Measurements from ENCODE around the gene FCRLA.
"Not testable (repeated sequence)": the region's sequence is repeated elsewhere in the genome, so short reads cannot be mapped to it uniquely, and the experiment has no call there.

DNA sequence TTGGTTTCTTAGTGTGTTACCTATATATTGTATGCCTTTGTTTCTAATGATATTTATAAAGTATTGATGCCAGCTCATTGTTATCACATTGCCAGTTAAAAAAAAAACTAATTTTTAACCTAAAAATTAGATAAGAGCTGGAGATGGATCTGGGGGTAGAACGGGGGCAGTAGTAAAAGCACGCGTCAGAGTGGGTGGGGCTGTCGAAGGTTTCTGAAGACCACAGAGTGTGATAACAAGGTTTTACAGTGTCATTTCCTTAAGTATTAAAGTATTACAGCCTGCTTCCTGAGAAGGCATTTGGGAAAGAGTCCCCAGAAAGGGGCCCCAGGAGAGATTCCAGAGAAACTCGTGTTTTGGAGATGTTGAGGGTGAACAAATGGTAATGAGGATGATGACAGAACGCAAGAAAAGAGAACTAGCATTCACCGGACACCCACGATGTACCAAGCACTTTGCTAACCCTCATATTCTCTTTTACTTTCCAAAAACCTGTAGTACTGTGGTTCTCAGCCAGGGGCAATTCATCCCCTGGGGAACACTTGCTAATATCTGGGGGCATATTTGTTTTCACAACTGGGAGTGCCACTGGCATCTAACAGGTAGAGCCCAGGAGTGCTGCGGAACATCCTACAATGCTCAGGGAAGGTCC, 45.2 kb upstream of the FCRLA start:
- TF ChIP-seq POLR2A (IDR thresholded peaks at IDR 0.05; ENCODE audit: low read length); RFX5 (IDR thresholded peaks at IDR 0.05); EHMT2 (IDR thresholded peaks at IDR 0.05; ENCODE audit: low read depth); ZFP36 (IDR thresholded peaks at IDR 0.05; ENCODE audit: borderline replicate concordance, partially characterized antibody); FOSL2 (IDR thresholded peaks at IDR 0.05); FOSL2 (CRISPR knock-in tag; IDR thresholded peaks at IDR 0.05); SMC3 (IDR thresholded peaks at IDR 0.05); BHLHE40 (IDR thresholded peaks at IDR 0.05; ENCODE audit: low read depth, low read length): not testable (repeated sequence)
- TF ChIP-seq, protein P1, sequence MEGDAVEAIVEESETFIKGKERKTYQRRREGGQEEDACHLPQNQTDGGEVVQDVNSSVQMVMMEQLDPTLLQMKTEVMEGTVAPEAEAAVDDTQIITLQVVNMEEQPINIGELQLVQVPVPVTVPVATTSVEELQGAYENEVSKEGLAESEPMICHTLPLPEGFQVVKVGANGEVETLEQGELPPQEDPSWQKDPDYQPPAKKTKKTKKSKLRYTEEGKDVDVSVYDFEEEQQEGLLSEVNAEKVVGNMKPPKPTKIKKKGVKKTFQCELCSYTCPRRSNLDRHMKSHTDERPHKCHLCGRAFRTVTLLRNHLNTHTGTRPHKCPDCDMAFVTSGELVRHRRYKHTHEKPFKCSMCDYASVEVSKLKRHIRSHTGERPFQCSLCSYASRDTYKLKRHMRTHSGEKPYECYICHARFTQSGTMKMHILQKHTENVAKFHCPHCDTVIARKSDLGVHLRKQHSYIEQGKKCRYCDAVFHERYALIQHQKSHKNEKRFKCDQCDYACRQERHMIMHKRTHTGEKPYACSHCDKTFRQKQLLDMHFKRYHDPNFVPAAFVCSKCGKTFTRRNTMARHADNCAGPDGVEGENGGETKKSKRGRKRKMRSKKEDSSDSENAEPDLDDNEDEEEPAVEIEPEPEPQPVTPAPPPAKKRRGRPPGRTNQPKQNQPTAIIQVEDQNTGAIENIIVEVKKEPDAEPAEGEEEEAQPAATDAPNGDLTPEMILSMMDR (IDR thresholded peaks at IDR 0.05), result not testable (repeated sequence)
- TF ChIP-seq, protein P2, sequence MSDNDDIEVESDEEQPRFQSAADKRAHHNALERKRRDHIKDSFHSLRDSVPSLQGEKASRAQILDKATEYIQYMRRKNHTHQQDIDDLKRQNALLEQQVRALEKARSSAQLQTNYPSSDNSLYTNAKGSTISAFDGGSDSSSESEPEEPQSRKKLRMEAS (IDR thresholded peaks at IDR 0.05), result not testable (repeated sequence)
- TF ChIP-seq, protein P3, sequence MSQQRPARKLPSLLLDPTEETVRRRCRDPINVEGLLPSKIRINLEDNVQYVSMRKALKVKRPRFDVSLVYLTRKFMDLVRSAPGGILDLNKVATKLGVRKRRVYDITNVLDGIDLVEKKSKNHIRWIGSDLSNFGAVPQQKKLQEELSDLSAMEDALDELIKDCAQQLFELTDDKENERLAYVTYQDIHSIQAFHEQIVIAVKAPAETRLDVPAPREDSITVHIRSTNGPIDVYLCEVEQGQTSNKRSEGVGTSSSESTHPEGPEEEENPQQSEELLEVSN (IDR thresholded peaks at IDR 0.05; ENCODE audit: borderline replicate concordance, low read depth), result not testable (repeated sequence)

Data from A549 (cell line).